Hypothalamus (tissue), 51 donors: Measurements from ENCODE around the gene SETD4.
"Not testable (repeated sequence)": the region's sequence is repeated elsewhere in the genome, so short reads cannot be mapped to it uniquely, and the experiment has no call there.

Experiments used
- DNase-seq, 51 donors: peaks; one replicate each; lab custom pipeline; 2025; lab: John Stamatoyannopoulos, UW

SETD4 gene

DNA sequence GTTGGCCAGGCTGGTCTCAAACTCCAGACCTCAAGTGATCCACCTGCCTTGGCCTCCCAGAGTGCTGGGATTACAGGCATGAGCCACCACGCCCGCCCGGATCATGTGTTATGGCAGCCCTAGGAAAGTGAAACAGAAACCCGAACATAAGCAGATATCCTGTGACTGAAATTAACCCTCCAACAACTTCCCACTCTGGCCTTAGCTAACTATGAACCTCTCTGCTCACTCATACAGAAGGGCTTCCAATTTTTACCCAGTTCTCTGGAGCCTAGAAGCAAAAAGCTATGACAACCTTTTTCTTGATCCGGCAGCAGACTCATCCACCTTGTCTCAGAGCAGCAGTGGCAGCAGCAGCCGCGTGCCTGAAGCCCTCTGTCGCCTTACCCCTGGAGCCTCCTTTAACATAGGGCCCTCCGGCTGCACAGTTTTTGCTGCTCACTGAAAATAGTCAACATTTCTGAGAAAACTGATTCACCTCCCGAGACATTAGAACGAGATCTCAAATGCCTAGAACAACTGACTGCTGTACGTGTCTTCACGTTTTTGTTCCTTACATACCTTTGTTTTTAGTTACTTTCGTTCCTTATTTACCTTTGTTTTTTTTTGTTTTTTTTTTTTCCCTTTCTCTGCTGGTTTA lies 18.8 kb upstream of the SETD4 start:
- DNase-seq = no peak

DNA sequence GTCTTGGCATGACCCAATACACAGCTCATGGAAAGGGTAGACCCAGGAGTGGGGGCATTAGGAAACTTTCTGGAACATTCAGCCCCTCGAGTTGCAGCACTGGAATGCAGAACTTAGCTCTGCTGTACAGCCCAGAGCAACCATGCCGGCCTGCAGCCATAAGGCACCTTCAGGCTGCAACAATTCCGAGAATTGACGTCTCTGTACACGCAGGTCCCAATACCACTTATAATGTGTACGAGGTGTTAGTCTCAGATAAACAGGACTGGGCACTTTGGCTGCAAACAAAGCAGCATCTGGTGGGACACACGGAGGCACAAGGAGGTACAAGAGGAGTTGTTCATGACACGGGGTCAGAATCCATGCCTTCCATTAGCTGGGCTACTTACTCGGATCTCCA lies 17.4 kb upstream of the SETD4 start:
- no peak for DNase-seq

DNA sequence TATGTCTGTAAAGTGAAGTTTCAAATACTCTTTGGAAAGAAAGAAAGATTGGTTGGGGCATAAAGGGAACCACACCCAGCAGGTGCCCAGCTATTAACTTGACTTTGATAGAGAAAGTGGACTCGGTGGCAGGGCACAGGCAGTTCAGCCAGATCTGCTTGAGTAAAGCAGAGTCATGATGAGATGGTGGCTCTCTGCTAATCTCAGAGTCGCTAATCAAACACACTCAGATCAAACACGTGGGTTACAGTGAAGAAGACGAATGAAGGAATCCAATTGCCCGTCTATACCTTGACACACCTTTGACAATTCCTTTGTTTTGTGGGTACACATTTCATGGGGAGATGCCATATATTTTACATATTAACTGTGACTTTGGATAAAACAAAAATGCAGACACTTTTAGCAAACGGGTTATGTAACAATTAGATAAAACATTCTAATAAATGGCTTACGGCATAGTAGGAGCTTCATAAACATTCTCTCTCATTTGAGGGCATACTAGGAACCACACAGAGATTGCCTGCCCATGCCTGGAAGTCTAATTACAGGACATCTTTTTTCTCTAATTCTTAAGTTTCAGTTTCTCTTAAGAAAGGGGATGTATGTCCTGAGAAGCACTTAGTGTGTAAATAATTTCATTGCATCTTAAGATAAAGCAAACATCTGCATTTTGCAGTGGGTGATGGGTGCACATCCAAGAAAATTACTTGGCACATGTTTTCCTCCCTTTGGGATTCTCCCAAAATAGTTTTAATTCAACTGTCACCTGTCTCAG lies 16.7 kb upstream of the SETD4 start:
- no peak for DNase-seq

DNA sequence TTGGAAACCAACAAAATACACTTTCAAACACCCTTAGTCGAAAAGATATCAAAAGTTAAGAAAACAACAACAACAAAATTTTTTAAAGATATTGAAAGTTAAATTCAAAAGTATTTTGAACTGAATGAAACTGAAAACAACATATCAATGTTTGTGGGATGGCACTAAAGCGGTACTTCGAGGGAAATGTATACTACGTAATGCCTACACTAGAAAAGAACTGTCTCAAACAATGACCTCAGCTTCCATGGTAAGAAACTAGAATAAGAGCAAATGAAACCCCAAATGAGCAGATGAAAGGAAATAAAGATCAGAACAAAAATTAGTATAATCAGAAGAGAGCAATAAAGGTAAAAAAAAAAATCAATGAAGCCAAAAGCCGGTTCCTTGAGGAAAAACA lies 15.6 kb upstream of the SETD4 start:
- DNase-seq = no peak

DNA sequence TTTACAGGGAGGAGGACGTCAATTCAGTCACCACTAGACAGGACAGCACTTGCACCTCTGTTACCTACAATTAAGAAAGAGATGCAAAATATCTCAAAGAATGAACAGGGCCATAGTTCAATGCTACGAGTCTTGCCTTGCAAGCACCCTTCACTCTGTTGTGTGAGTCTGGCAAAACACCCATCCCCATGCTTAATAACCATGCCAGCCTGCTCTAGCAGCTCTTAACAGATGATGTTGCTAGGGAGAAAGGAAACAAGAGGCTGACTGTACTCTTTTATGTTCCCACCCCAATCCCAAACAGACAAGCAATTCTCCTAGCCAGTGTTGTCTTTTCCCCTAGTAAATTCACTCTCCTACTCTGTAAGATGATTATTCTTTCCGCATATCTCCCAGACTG lies 14.8 kb upstream of the SETD4 start:
- peak in 32 of 51 donors; percentile 7 to 87 (median 40) for DNase-seq

DNA sequence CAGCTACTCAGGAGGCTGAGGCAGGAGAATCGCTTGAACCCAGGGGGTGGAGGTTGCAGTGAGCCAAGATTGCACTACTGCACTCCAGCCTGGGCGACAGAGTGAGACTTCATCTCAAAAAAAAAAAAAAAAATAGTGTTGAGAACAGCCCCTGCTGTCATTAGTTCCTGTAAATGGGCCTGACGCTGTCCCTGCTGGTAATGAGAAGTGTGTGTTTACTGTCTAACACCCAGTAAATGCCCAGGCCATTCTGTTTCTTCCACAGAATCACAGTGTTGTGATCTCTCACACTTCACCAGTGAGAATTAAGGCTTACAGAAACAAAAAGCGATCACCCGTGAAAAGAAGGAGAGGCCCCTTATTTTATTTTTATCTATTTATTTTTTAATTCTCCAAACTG lies 13.6 kb upstream of the SETD4 start:
- DNase-seq = not testable (repeated sequence)

DNA sequence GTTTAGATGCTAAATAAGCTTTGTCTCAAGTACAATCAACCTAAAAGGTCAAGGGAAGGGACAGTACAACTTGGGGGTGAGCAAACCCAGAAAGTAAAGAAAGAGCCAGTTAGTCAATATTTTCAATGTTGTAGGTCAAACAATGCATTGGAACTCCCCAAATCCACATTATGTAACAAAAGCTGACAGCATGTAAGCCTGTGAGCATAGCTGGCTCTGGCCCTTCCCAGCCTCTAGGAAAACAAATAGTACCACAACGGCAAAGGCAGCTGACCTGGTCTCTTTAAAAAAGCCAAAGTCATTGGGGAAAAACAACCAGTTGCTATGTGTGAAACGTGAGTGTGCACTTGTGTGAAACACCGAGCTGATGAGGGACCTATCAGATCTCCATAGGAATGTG lies 12.9 kb upstream of the SETD4 start:
- DNase-seq = peak in 6 of 51 donors; percentile 9 to 37 (median 18)

DNA sequence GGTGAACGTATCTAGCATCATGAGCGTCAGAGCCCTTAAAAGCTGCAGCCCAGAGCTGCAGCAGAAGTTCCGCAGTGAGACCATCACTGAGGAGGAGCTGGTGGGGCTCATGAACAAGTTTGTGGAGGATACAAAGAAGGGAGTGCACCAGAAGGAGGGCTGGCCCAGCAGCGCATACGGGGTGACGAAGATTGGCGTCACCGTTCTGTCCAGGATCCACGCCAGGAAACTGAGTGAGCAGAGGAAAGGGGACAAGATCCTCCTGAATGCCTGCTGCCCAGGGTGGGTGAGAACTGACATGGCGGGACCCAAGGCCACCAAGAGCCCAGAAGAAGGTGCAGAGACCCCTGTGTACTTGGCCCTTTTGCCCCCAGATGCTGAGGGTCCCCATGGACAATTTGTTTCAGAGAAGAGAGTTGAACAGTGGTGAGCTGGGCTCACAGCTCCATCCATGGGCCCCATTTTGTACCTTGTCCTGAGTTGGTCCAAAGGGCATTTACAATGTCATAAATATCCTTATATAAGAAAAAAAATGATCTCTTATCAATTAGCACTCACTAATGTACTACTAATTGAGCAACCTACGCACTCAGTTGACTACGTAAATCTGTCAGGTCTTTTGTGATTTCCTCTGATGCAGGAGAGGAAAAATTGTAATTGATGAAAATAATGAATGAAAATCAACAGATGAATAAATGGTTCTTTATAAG lies 12.3 kb upstream of the SETD4 start:
- peak in 12 of 51 donors; percentile 7 to 45 (median 23) for DNase-seq

DNA sequence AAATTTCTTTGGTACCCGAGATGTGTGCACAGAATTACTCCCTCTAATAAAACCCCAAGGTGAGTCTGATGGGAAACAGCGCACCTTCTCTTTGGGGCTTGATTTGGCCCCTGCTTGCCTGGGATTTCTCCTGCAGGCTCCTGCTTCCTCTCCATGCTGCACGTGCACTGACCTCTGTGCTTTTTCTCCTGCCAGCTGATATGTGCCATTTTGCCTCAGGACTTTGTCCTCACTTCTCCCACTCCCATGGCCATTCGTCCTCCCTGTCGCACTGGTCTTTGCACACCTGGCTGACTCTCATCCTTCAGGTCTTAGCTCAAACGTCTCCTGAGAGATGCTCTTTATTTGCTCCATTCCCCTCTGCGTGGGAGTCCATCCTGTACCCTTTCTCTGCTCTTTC lies 10.7 kb upstream of the SETD4 start:
- DNase-seq = no peak

DNA sequence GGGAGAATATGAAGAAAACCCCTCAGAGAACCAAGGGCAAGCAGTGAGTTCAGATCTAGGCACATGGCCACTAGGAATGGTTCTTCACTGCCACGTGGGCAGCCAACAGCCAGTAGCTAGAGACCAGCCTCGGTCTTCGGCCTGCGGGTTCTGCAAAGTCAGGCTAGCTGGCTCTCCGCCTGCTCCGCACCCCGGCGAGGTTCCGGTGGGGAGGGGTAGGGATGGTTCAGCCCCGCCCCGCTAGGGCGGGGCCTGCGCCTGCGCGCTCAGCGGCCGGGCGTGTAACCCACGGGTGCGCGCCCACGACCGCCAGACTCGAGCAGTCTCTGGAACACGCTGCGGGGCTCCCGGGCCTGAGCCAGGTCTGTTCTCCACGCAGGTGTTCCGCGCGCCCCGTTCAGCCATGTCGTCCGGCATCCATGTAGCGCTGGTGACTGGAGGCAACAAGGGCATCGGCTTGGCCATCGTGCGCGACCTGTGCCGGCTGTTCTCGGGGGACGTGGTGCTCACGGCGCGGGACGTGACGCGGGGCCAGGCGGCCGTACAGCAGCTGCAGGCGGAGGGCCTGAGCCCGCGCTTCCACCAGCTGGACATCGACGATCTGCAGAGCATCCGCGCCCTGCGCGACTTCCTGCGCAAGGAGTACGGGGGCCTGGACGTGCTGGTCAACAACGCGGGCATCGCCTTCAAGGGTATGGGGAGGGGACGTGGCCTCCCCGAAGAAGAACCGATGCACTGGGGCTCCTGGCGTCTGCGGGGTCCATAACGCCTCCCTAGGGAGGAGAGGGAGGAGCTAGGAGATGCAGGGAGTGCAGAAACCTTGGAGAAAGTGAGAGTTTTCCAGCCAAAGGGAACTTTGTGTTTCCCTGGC lies 9.6 kb upstream of the SETD4 start, which contains the start of gene CBR1:
Gene CBR1 (plus strand): TSS at position 312 of the 871 bp plus-strand sequence. CDS start 92 bp downstream, at position 404.
- peak; percentile 79 to 98 (median 93) for DNase-seq

DNA sequence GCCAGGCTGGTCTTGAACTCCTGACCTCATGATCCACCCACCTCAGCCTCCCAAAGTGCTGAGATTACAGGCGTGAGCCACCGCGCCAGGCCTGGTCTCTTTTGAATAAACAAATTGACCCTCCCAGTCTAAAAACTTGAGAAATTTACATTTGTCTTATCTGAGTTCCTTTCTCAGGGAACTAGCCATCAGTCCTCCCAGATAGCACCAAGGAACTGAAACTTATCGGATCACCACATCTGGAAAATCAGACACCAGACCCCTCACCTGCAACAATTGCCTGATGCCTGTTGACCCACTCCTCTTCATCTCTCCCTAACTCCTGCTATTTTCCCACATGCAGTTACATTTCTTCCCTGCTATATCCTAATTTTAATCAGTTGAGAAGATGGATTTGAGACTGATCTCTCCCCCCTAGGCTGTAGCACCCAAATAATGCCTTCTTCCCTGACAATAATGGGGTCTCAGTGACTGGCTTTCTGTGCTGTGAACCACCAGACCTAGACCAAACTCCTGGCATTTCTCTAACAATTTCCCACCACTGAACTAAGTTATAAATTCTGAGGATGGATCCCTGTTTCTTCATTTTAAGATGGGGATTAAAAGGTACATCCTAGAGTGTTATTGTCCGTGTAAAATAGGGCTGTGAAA lies 8.5 kb upstream of the SETD4 start:
- DNase-seq = no peak

DNA sequence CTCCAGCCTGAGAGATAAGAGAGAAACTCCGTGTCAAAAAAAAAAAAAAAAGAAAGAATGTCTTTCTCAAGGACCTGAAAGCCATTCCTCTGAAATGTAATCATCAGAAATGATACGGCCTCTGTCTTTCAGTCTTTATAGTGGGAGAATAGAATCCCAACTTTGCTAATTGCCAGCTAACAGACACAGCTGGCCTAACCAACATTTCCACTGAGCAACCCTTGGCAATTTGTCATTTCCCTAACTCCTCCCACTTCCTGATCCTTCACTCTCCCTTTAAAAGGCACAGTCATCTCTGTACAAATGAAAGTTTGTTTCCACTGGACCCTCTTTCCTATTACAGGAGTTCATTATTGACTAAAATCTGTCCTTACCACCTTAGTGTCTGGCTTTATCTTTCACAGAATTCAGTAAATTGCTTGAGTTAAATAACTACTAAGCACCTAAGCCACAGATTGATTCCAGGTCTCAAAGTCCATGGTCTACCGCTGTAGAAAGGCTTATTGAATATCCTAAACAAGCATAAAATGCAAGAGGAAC lies 5.2 kb upstream of the SETD4 start:
- no peak for DNase-seq

DNA sequence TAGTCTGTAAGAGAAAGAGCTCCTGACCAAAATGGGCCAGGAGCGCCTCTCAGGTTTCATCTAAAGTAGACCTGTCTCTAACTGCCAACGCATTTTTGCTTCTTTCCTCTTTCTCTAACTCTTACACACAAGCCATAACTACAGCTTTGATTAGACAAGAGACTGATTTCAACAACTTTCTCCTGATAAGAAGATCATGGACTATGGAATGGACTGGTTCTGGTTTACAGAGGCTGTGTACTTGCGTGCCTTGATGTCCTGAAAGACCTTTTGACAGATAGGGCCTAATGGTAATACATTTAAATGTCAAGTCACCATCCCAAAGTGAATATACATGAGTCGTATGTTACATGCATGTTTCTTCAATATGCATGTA lies 3.7 kb upstream of the SETD4 start:
- DNase-seq = no peak

DNA sequence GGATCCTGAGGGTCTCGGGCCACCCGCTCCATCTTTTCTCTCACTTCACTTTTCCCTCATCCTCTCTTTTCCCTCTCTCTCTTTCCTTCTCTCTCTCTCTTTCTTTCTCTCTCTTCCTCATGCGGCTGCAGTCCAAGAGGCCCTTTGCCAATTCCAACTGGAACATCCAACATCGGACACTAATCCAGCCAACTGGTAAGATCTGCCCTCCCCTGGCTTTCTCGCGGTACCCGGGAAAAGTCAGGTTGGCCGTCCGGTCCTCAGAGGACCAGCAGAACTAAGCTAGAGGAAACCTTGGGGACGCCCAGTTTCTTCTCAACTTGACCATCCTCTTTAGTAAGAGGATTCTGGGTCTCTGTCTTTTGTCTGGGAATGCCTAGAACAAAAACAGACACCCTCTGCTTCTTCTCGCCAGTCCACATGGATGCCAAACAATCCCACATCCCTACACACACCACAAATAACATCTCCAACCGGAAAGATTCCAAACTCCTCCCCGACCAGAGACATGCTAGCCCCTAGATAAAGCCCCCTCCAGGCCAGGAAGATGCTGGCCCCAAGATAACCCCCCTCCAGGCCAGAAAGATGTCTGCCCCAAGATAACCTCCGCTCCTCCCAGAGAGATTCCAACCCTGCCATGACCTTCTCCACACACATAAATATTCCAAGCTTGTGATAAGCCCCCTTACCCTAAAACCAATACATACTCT lies 3.2 kb upstream of the SETD4 start:
- DNase-seq = no peak

DNA sequence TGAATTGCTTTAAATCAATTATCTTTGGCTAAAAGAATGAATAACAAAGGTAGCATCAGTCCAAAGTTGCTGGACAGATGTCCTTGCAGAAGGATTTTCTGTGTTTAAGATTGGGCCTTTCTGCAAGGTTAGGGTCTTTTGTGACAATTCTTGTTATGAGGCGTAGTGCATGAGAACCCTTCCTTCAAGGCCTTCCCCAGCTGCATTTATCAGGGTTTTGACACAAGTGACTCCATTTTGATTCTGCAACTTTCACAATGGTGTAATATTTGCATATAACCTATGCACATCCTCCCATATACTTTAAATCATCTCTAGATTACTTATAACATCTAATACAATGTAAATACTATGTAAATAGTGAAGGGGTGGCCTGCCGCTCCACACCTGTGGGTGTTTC lies 1.1 kb upstream of the SETD4 start:
- DNase-seq = no peak

DNA sequence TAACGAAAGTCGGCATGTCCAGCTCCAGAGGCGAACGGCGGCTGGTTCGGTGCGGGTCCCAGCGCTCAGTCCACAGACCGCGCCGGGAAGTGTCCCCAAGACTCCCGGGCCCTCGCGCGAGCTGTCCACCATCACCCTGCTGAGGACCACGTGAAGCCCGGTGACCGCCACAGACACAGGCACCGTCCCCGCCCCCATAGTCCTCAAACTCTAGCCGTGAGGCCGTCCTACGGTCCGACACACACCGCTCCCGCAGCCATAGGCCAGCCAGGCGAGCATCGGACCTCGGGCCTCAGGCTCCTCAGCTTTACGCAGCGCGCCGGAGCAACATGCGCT lies 535 bp downstream of the SETD4 start:
- peak in 28 of 51 donors; percentile 39 to 80 (median 60) for DNase-seq

DNA sequence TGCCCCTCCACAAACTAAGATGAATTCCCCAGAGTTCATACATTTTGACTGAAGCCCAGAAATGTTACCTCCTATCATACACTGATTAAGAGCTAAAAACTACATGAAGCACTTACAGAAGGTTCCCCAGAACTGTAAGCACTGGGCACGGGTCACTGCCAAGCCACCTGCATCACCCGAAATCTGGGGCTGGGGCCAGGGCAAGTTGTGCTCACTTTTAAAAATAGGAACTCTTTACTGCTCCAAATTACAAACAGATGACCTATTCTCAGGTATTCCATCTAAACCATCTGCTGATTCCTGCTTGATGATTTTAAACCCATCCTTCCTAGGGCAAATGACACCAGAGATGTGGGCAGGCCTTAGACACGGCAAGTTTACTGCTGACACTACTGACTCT lies 4.8 kb downstream of the SETD4 start:
- no peak for DNase-seq

DNA sequence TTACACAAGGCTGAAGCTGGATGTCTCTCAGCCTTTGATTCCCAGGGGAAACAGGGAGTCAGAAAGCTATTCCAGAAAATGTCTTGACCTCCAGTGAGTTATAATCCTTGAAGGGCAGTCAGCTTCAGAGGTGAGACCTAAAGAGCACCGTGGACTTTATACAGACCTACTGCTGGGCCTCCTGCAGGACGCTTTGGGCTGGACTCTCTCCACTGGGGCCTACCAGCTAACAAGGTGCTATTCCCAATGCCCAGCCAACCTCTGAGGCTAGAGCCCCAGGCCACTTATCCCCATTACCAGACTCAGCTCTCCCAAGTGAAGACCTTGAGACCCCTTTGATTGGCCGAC lies 6.6 kb downstream of the SETD4 start:
- no peak for DNase-seq
